ENCODE measurements around the gene LGALS4.
"Not testable (repeated sequence)": the region's sequence is repeated elsewhere in the genome, so short reads cannot be mapped to it uniquely, and the experiment has no call there.

Gene LGALS4

DNA sequence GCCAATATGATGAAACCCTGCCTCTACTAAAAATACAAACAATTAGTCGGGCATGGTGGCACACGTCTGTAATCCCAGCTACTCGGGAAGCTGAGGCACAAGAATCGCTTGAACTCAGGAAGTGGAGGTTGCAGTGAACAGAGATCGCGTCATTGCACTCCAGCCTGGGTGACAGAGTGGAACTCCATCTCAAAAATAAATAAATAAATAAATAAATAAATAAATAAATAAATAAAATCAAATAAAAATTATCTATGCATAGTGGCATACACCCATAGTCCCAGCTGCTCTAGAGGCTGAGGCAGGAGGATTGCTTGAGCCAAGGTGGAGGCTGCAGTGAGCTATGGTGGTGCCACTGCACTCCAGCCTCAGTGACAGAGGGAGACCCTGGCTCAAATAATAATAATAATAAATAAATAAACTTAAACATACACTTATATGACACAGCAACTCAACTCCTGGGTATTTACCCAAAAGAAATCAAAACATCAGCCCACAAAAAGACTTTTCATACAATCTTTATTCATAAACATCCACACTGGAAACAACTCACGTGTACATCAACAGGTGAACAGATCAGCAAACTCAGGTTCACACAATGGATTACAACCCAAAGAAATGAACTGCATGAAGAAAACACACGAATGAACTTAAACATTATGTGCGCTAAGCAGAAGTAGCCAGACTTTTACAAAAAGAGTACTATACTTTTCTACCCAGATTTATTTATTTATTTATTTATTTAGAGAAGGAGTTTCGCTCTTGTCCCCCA, 46.3 kb downstream of the LGALS4 start:
- DNase-seq: no peak

DNA sequence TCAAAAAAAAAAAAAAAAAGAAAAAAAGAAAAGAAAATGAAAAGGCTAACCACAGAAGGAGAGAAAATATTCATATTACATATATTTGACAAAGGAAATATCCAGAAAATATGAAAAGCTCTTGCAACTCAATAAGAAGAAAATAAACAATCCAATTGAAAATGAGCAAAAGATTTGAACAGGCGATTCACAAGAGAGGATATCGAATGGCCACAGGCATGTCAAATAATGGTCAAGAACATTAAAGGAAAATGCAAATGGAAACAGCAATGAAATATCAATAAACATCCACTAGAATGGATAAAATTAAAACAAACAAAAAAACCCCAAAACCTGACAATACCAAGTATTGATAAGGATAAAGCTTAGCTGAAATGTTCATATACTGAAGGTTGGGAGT, 47.5 kb downstream of the LGALS4 start:
- no peak for DNase-seq

DNA sequence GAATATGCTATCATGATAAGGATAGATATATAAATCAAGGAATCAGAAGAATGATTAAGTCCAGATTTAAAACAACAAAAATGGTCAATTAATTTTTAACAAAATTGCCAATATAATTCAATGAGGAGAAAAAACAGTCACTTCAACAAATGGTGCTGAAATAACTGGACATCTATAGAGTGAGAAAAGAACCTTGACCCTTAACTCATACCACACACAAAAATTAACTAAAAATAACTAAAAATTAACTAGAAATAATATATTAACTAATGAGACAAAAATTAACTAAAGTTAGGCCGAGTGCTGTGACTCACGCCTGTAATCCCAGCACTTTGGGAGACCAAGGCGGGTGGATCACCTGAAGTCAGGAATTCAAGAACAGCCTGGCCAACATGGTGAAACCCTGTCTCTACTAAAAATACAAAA, 48.9 kb downstream of the LGALS4 start:
- no peak for DNase-seq

GRCh38 chr19:38761884-38762389, 50.8 kb downstream of the LGALS4 start:
- not testable (repeated sequence) for DNase-seq

GRCh38 chr19:38760805-38761517, 51.8 kb downstream of the LGALS4 start:
- DNase-seq: not testable (repeated sequence)

DNA sequence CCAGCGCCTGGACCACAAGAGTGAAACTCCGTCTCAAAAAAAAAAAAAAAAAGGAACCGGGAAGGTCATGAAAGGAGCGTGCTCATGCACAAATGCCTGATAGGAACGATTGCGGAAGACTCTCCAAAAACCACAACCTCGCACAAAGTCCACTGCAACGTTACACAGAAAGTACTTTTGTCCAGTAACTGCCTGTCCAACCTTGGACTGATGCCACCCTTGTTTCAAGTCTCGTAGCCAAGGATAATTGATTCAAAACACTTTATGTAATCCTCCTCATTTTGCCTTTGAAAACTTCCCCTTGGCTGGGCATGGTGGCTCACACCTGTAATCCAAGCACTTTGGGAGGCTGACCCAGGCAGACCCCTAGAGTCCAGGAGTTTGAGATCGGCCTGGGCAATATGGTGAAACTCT, 53.1 kb downstream of the LGALS4 start:
- DNase-seq: no peak

- not testable (repeated sequence) for DNase-seq
Observed at GRCh38 chr19:38754196-38754595, 58.5 kb downstream of the LGALS4 start.

DNA sequence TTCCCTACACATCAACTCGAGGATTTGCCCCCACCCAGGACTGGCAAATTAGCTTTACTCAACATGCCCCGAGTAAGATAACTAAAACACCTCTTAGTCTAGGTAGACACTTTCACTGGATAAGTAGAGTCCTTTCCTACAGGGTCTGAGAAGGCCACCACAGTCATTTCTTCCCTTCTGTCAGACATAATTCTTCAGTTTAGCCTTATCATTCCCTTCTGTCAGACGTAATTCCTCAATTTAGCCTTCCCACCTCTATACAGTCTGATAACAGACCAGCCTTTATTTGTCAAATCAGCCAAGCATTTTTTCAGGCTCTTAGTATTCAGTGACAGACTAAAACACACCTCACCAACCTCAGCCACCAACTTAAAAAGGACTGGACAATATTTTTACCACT, 59.0 kb downstream of the LGALS4 start:
- not testable (repeated sequence) for DNase-seq
